Medulla oblongata (tissue), 1 donor: Measurements from ENCODE around the gene SYNGR4.
"Not testable (repeated sequence)": the region's sequence is repeated elsewhere in the genome, so short reads cannot be mapped to it uniquely, and the experiment has no call there.

Experiments
- DNase-seq: peaks from one replicate; pipeline ENCODE4 v3.0.0-alpha.2; 2015; ENCODE audit errors: extremely low spot score

The SYNGR4 gene

DNA sequence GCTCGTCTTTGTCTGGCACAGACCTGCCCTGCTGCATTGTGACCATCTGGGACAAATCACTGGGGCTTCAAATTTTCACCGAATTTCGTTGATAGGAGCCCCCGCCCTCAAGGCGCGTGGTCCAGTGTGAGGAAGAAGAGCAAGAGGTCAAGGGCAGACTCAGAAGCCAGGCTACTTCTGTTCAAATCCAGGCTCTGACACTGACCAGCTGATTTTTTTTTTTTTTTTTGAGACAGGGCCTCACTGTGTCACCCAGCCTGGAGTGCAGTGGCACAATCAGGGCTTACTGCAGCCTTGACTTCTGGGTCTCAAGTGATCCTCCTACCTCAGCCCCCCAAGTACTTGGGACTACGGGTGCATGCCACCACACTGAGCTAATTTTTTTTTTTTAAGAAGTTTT, 7.2 kb downstream of the SYNGR4 start:
- no peak for DNase-seq

DNA sequence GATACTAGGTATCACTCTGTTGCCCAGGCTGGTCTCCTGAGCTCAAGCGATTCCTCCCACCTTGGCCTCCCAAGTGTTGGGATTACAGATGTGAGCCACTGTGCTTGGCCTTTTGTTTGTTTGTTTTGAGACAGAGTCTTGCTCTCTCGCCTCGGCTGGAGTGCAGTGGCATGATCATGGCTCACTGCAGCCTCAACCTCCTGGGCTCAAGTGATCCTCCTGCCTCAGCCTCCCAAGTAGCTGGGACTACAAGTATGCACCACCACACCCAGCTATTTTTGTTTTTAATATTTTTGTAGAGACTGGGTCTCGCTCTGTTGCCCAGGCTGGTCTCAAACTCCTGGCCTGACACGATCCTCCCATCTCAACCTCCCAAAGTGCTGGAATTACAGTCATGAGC, 7.6 kb downstream of the SYNGR4 start:
- not testable (repeated sequence) for DNase-seq

DNA sequence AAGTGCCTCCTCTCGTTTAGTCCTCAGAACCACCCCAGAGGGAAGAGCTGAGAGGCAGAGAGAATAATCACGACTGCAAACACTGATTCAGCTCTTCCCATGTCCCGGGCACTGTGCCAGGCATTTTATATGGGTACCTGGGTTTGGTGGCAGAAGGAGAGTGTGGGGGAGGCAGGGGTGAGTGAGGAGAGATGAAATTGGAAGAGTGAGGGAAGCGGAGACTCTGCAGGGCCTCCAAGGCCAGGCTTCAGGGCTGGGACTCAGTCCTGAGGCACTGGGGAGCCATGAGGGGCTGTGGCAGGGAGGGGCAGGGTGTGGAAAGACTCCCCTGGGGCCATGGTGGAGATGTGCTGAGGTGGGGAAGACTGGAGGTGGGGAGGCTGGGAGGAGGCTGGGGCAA, 8.7 kb downstream of the SYNGR4 start:
- DNase-seq: no peak

DNA sequence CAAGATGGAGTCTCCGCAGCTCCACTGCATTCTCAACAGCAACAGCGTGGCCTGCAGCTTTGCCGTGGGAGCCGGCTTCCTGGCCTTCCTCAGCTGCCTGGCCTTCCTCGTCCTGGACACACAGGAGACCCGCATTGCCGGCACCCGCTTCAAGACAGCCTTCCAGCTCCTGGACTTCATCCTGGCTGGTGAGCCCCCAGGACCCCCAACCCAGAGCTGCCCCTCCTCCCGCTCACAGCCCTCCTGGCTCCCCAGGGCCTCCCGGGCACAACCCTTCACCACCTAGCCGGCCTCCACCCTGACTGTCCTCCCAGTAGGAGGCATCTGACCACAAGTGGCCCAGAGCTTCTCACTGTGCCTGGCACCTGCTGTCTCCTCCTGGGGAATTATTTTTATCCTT, 9.4 kb downstream of the SYNGR4 start:
- DNase-seq: no peak

DNA sequence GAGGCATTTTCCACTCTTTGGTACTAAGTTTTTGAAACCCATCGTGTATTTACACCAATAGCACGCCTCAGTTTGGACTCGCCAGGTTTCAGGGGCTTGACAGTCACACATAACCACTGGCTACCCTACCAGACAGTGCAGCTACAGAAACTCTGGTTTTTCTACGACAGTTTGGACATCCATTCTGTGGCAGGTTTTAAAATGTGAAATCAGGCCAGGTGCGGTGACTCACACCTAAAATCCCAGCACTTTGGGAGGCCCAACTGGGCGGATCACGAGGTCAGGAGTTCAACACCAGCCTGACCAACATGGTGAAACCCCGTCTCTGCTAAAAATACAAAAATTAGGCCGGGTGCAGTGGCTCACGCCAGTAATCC, 14.0 kb downstream of the SYNGR4 start:
- no peak for DNase-seq

DNA sequence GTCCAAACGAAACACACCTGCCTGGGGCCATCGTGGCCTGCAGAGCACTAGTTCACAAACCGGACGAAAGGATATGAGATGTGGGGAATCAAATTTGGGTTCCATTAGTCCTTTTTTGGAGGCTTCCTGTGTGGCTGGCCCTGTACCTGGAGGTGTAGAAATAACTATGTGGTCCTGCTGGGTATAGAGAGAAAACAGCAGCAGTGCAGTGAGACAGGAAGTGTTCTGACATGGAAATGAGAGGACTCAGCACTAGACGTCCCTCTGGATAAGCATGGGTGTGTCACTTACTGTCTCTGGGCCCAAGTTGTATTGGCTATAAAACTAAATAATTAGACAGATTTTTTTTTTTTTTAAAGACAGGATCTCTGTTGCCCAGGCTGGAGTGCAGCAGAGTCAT, 14.9 kb downstream of the SYNGR4 start:
- no peak for DNase-seq

DNA sequence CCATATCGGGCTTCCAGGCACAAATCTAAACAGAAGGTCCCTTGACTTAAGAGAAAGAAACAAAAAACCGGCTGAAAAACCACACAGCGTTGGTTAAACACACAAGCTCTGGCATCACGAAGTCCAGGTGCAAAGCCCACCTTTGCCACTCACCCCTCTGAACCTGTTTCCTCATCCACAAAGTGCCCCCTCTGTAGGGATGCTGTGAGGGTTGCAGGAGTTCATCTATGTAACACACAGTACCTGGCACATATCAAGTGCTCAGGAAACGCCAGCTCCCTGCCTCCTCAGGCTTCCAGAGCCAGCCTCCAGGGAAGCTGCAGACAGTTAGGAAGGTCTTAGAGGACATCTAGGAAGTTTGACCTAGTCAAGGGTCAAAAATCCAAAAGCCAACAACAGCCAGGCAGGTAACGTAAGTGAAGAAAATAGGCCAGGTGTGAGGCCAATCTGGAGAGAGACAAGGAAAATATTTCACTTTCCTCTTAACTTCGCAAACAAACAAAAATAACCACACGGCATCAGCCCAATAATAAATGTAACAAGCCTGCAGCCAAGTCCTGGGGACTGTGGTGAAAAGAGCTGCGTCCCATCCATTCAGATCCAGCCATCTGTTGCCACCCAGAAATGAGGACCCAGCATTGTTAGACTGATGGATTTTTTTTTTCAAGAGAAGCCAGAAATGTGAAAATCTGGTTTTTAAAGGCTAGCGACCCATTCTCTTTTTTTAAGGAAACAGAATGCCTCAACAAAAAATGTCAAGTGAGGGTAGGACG, 17.2 kb downstream of the SYNGR4 start:
- no peak for DNase-seq

DNA sequence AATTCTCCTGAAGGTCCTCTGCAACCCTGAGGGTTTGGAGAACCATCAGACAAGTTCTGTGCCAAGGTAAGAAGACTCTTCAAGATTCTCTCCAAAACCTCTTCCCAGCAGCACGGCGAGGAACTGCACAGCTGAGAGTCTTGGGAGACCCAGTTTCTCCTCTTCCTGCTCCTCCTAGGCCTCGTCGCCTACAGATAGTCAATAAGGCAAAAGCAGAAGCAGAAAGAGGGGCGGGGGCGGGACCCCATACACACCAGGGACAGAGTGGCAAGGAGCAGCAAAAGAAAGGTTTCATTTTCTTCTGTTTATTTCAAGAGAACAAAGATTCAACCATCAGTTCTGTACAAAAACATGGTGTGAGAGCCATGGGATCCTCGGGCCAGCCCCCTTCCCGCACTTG, 18.1 kb downstream of the SYNGR4 start:
- DNase-seq: no peak

DNA sequence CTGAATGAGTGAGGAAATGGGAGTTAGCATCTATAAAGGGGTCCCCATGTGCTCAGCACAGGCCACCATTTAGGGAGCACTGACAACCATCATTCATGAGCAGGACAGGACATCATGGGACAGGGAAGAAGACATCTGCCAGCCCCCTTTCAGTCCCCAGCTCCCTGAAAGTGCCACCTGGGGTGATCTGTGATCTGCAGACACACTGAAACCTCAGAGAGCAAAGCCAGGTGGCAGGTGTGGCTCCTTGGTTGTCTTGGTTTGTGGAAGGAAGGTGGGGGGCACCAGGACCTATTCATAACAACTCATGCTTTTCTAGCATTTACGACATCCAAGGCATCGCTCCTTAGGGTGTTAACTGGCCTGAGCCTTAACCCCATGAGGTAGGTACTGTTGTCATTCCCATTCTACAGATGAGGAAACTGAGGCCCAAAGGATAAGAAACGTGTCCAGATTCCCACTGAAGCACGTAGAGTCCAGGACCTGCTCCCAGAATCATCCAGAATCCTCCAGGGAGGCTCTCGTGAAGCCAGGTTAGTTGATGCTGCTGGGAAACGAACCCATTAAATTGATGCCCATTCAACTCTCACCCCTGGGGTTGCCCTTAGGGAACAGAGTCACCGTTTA, 21.4 kb downstream of the SYNGR4 start:
- no peak for DNase-seq

DNA sequence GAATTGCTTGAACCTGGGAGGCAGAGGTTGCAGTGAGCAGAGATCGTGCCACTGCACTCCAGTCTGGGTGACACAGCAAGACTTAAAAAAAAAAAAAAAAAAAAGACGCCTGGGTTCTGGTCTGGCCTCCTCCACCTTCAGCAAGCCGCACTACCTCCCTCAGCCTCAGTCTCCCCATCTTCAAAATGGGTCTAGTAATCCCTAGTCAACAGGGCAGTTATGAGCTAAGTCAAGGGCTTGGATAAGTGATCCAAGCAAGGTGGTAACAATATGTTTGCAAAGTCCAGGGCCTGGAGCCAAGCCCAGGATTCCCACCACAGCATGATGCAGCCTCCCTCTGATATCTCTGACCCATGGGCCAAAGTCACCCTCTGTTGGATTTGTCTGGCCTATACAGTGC, 22.8 kb downstream of the SYNGR4 start:
- no peak for DNase-seq

DNA sequence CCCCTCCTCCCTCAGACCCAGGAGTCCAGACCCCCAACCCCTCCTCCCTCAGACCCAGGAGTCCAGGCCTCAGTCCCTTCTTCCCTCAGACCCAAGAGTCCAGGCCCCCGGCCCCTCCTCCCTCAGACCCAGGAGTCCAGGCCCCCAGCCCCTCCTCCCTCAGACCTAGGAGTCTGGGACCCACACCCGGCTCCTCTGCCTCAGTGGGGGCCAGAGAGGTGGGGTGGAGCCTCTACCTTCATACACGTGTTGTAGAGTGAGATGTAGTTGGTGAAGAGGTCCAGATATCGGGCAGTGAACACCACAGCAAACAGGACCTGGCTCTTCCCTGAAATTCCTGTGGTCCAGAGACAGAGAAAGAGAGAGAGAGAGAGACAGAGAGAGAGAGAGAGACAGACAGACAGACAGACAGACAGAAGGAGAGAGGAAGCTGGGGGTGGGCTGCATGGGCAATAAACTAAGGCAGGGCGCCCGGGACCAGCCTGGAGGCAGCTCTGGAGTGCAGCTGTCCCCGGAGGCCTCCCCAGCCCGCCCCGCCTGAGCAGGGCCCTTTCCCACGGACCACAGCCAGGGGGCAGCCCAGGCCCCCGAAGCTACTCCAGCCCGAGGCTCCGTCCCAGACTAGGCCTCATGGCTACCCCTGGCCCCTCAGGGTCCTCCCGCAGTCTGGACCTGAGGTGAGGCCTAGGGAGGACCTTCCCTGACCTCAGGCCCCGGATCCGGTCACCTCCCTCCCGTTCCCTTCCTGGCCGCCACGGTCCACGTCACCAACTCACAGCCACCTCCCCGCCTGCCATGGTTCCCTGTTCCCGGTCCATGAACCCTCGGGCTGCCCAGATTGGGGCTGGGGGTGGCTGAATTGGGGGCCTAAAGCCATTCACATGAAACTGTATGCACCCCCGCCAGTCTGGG, 26.3 kb downstream of the SYNGR4 start:
- peak; percentile 58 for DNase-seq

DNA sequence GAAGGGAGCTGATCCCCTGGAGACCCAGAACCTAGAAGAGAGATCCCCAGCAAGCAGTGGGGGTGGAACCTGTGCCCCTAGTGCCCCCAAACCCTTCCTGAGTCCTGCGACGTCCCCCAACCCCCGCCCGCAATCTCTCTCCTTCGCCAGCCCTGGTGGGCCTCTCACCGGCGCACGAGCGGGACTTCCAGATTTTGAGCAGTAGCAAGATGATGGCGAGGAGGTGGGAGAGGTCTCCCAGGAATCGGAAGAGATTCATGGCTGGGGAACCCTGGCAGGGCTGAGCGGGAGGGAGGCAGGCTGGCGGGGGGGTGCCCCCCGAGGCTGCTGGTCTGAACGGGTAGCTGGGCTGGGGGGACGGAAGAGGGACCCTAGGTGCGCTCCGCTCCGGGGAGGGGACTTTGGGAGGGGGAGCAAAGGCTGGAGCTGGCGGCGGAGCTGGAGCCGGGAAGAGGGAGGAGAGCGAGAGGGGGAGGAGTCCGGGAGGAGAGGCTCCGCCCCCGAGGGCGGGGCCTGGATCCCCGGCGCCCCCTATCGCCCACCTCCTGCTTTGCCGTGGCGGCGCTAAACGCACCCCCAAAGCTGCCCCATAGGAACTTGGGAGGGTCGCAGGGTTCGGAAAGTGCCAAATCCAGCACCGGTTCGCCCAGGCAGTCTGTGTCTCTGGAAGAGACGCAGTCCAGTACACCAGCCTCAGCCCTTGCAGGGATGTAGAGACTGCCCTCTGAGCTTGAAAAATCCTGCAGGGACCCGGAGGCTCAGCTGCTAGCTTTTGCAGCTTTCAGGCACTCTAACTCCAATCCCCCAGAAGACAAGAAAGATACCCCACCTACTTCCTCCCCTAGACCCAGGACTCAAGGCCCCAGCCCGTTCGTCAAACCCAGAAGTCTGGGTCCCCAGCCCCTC, 27.2 kb downstream of the SYNGR4 start, which contains the start of gene KDELR1:
KDELR1 (minus strand) TSS at position 452 of the 906 bp plus-strand sequence; CDS start at position 259, 193 bp downstream.
- peak; percentile 88 for DNase-seq

DNA sequence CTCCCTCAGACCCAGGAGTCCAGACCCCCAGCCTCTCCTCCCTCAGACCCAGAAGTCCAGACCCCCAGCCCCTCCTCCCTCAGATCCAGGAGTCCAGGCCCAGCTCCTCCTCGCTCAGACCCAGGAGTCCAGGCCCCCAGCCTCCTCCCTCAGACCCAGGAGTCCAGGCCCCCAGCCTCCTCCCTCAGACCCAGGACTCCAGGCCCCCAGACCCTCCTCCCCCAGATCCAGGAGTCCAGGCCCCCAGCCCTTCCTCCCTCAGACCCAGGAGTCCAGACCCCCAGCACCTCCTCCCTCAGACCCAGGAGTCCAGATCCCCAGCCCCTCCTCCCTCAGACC, 27.8 kb downstream of the SYNGR4 start:
- DNase-seq: not testable (repeated sequence)

DNA sequence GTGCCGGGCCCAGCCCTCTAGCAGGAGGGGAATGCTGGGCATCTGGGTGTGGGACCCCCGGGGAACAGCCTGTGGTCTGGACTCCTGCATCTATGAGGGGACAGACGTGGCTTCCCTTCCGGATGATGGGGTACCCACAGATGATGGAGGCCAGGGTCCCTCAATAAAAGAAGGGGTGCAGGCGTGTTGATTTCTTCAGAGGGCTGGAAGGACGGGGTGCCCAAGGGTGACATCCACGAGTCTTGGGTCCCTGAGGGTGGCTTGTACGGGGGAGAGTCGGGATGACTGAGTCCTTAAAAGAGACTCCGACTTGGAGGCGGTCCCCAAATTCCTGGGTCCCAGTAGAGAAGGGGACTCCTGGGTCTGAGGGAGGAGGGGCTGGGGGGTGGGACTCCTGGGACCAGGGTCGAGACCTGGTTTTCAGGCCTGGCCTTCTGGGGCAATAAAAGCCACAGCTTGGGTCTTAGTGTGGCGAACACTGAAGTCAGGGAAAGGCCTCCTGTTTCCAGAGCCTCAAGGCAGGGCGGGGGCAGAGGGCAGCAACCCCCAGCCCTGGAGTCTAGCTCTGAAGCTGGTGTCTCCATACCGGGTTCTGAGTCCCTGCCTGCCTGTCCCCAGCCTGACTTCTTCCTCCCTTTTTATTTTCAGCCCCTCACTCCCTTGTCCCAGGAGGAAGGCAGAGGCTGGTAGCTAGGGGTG, 28.8 kb downstream of the SYNGR4 start:
- no peak for DNase-seq

DNA sequence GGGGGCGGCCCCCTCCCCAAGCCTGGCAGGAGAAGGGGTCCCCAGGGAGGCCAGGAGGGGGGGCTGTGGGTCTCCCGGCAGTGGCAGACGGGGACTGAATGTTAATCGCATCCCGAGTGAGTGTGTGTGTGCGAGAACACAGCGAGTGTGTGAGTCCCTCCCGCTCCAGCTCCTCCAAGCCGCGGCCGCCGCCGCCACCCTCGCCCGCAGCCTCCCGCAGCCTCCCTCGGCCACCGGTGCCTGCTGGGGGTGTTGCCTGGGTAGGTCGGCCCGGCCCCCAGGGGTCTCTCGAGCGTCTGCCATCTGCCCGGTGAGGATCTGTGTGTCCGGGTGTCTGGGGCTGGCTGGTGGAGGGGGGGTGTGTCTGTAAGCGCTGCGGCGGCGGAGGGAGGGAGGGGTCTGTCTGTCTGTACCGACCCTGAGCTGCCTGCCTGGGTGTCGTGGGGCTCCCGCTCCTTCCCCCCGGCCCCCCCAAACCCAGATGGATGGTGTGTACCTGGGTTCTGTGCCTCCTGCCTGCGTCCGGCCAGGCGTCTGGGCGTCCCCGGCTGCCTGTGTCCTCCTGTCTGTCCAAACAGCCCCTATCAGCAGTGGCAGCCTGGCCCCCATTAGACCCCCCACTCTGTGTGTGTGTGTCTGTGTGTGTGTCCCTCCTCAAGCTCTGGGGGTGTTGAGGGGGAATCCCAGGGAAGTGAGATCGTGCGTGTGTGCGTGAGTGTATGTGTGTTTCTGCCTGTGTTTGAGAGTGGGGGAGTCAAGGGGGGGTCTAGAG, 29.6 kb downstream of the SYNGR4 start, which contains the start of gene GRIN2D:
GRIN2D (plus strand) TSS at position 110 of the 772 bp plus-strand sequence. CDS start 4,725 bp downstream, outside the sequence.
- DNase-seq: no peak

DNA sequence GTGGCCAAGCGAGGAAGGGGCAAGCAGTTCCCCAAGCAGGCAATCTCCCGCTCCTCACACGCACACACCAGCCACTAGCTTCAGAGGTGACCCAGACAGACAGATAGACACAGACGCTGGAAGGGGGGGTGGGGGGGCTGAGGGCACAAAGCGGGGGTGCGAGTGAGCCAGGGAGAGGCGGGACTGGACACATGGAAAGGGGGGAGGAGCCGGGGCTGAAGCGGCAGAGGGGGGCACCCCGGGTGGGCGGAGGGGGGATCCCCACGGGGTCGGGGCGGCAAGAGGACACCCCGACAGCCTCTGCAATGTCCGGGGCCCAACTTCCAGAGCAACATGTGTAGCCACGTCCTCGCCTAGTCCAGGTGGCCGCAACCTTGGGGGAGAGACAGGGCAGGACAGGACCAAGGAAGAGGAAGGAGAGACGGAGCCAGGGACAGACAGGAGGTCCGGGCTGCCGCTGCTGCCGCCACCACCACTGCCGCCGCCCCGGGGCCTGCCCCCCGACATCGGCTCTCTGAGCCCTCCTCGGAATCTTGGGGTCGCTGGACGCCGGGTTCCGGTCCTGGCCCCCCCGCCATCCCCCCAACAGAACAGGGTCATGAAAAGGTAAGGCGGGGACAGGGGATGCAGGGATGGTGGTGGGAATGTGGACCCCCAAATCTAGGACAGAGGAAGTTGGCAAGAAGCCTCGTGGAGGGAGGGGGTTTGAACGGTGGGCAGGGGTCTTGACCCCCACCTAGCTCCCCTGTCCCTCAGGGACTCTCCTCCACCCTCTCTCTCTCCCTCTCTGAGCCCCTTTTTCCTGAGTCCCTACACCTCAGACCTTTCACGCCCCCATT, 30.4 kb downstream of the SYNGR4 start:
- DNase-seq: no peak

DNA sequence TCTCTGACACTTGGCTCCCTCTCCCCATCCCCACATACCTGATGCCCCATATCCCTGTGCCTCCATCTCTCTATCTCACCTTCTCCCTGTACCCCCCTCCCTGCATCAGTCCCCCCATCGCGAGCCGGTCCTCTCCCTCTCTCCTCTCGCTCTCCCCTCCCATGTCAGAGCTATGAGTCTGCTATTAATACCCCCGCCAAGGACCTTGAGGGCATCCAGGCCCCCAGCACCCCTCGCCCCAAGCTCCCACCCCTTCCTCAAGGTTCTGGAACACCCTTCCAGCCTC, 30.9 kb downstream of the SYNGR4 start:
- no peak for DNase-seq

DNA sequence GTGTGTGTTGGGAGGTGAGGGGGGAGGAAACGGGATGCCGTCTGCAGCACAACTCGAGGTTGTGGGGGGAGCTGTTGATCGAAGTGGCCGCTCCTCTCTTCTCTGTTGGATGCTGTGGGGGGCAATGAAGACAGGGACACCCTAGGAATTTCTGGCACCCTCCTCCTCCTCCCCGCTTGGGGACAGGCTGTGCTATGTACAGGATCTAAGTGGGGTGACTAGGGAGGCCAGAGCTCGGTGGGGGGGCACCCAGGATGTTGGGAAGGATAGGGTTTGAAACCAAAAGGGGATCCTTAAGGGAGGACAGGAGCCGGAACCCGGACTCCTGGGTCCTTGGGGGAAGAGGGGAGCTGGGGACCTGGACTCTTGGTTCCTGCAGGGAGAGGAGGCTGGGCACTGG, 31.3 kb downstream of the SYNGR4 start:
- no peak for DNase-seq
